HG03378 (cell line): Measurements from ENCODE around the gene FBH1.
"Not testable (repeated sequence)": the region's sequence is repeated elsewhere in the genome, so short reads cannot be mapped to it uniquely, and the experiment has no call there.

Source experiments
- ATAC-seq: cut with Tn5 transposase; IDR thresholded peaks from one replicate; pipeline ENCODE4 v1.9.1; 2021; ENCODE audit warnings: mild to moderate bottlenecking, moderate library complexity; ENCODE audit not compliant: unreplicated experiment

The FBH1 gene

DNA sequence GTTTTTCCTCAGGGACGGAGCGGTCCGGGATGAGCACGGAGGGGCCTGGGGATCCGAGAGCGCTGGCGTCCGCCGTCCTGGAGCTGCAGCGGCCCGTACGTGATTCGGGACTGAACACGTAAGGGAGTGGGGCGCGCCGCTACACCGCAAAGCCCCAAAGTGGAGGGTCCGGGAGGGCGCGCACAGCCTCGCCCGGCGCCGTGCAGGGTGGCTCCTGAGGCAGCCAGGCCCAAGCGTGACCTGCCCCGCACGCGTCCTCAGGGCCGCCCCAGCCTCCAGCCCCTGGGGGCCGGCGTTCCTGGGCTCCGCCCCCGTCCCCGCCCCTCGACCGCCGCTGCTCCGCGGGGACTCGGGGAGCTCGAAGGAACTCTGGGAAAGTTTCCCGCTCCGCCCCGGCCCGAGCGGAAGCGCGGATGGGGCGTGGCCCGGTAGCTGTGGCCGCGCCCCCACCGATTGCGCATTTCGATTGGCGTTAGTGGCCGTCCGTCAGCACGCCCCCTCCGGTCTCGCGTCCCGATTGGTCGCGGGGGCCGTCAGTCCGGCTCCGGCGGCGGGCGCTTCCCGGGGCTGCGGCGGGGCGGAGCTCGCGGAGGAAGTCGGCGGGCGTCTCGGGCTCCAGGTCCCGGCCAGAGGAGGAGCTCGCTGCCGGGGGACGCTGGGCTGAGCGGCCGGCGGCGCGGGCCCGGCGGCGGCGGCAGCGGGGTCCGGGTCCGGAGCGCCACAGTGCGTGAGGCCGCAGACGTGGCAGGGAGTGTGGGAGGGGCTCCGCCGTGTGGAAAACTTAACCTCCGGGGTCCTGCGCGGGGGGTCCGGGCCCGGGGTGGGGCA, at the start of gene FBH1, which contains the start of gene ANKRD16:
FBH1 (plus strand) TSS at position 620 of the 828 bp plus-strand sequence; CDS start at position 723, 103 bp downstream.
ANKRD16 (minus strand) TSS at position 270 of the 828 bp plus-strand sequence. CDS start 539 bp downstream, outside the sequence.
- peak; percentile 84 for ATAC-seq

DNA sequence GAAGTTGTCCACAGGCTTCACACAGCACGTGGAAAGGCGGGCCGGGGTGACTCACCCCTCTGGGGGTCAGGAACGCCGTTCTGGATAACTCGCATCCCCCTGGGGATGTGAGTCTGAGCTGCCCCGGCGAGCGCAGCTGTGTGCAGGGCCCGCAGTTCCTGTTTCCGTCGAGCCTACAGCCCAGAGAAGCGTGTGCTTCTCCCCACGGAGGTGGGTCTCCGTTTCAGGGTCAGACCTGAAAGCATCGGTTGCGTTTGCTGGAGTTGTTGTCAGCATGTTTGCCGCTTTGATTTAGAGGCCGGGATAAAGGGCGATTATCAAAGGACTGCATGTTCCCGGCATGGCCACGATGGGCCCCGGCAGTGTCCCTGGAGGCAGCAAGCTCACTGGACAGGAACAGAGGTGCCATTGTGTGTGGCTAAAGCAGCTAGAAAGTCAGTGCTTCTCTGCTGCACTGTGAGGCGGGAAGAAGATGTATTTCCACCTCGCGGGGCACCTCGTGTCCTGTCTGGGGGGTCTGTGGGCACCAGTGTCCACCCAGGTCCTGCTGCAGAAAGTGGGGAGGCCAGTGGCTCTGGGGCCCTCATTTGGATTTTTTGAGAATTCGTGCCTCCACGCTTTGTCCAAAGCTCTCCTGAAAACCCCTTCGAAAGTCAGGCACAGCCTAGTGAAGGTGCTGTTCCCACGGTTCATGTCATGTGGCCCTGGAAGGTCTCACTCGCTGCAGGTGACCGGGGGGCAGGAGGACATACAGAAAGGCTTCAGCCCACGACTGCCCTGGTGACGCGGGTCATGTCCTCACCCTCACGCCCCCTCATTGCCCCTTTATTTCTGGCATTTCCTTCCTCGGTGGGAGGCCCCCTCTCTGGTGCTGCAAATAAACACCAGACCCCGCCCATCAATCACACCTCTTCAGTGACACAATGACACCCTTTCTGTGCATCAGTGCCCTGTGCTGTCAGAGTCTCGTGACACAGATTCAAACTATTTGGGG, 49.4 kb upstream of the FBH1 start:
- peak; percentile 70 for ATAC-seq

DNA sequence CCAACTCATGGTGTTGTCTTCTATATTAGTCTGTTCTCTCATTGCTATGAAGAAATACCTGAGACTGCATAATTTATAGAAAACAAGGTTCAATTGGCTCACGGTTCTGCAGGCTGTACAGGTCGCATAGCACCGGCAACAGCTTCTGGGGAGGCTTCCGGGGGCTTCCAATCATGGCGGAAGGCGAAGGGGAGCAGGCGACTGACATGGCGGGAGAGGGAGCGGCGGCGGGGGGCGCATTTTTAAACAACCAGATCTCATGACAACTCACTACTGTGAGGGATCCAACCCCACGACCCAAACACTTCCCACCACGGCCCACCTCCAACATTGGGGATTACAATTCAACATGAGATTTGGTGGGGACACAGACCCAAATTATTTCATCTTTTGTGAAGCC, 48.1 kb upstream of the FBH1 start:
- ATAC-seq = no peak

DNA sequence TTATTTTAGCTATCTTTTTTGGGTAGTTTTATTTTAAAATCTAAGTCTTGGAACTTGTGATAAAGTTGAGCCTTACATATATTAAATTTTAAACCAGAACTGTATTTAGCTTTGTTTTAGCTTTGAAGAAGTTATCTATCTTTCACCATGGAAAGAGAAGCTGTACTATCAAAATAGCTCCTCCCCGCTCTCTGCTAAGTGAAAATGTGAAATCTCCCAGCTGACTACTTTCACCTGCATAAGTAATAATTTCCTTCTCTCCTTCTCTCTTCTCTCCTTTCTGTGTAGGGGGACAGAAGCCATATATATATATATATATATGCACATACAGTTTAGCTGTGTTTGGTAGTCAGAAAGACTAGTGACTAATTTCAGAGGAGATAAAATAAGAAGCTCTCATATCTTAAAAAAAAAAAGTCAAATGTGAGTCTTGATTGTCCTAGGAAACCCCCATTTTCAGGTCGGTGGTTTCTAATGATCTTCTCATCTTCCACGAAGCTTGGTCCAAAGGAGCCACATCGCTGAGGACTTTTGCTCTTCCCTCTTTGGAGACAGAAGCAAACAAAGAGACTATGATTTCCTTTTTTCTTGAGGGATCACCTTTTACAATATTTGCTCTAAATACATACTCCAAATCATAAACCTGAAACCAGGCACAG, 46.2 kb upstream of the FBH1 start:
- ATAC-seq = no peak

DNA sequence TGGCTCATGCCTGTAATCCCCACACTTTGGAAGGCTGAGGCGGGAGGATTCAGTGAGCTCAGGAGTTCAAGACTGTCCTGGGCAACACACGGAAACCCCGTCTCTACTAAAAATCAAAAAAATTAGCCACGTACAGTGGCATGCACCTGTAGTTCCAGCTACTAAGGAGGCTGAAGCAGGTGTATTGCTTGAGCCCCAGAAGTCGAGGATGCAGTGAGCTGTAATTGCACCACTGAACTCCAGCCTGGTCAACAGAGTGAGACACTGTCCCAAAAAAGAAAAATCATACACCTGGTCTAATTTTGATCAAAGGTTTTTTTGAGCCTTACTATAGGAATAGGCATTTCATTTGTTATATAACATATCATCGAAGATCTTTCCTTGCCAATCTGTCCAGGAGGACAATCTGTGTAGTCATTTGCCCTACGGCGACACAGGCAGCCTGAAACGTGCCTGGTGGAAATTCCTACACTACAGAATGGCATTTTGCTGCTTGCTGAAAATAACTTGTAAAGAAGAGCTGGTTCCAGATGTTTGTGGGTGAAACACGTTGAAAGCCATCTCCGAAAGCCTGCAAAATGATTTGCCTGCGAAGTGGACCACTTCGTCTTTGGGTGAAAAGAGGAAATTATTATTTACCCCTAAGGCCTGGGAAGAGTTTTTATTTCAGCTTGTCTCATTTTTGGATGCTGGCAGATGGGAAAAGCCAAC, 45.5 kb upstream of the FBH1 start:
- ATAC-seq = no peak

DNA sequence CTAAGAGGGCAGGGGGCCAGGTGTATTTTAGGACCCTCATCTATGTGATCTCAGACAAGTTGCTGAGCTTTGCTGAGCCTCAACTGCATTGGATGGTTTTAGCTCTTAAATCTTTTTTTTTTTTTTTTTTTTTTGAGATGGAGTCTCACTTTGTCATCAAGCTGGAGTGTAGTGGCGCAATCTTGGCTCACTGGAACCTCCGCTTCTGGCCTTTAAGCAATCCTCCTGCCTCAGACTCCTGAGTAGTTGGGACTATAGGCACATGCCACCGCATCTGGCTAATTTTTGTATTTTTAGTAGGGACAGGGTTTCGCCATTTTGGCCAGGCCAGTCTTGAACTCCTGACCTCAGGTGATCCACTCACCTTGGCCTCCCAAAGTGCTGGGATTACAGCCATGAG, 43.4 kb upstream of the FBH1 start:
- not testable (repeated sequence) for ATAC-seq

DNA sequence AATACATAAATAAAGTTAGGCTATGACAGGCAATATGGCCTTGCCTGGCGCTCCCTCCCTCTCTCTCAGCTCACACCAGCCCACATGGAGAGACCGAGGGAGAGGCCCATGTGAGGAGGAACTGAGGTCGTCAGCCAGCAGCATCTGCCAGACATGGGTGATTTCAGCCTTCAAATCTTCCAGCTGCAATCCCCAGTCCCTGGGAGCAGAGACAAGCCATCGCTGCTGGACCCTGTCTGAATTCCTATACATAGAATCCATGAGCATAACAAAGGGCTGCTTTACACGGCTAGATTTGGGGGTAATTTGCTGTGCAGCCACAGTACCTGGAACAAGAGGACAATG, 35.9 kb upstream of the FBH1 start:
- no peak for ATAC-seq

DNA sequence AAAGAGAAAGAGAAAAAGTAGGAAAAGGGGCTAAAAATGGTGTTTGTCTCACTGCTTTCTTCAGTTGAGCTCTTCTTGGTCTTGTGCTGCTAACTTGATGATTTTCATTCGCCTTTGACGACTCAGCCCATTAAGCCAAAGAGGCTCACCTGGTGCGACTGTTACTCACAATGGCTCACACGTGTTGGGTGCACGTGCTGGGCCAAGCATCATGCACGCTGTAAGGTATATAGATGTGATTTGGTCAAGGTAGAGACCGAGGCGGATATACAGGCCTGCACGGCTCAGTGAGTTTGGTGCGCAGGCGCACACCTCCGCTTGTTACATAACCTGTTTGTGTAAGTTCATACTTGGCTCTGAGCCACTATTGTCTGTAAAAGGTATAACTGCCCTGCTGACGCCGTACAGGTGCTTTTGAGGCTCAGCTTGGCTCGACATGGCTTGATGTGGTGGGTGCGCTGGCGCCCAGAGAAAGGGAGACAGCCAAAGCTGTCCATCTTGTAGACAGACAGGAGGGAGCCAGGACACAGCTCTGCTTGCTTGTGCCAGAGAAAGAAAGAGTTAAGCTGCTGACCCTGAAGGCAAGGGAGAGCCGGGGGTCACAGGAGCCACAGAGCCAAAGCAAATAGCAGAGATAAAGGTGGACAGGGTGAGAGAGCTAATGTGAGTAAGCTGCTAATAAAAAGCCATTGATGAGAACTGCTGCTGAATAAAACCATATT, 33.9 kb upstream of the FBH1 start:
- no peak for ATAC-seq

DNA sequence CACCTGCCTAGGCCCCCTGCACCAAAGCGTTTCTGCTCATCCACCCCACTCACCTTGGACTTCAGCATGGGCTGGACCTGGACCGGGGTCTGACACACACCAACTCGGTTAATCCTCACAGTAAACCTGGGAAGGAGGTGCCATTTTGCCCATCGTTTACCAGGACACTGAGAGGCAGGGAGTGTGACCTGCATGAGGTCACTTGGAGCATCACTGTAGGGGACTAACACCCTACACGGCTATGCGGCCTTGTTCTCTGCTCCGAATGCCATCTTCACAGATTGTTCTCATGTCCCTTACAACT, 33.4 kb upstream of the FBH1 start:
- ATAC-seq = no peak

DNA sequence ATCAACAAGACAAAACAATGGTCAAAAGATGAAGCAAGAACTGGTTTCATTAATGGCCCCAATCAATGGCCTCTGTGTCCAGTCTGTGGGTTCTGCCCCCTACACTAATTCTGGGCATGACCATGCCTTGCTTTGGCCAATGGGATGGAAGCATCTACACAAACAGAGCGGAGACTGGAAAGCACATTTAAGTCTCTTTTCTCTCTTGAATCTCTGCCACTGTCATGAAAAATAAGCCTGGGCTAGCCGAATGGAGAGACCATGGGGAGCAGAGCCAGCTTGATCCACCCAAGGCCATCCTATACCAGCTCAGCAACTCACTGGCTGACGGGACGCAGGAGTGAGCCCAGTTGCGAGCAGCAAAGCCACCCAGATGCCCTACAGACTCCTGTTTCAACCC, 31.2 kb upstream of the FBH1 start:
- no peak for ATAC-seq

DNA sequence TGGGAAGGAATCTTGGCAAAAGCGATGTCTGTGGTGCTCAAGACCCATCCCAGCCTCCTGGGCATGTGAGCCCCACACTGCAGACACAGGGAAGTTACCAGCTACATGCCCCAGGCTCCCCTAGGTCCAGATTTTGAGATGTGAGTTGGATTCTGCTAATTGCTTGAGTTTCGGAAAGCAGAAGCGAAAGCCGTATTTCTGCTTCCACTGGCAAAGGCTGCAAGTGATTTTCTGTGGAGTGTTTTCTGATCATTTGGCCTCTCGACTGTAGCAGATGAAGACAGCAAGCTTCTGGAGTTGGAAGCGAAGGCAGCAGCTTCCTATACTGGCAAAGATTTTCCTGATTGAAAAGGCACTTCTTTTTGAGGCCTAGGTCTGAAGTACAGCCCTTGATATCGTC, 30.0 kb upstream of the FBH1 start:
- no peak for ATAC-seq

DNA sequence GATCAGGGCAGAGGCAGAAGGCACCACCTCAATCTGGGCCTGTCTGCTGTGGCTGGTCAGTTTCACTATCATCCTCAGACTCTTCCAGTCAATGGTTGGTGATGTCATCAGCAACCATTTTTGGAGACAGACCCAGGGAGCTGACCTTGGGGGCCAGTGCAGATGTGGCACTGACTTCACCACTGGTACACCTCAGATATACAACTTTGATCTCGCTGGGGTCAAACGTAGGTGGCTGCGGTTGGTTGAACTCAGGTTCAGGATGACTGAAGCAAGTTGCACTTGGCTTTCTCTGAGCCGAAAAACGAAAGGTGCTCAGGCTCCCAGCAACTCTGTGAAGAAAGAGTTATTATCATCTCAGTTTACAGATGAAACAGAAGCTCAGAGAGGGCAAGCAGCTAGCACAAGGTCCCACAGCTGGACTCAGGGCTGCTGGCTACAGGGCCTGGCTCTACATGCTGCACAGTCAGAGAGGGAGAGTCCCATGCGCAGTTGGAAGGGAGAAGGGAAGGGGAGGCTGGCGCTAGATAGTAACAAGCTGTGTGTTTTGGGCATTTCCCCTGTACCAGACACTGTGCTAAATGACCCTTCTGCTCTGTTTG, 27.6 kb upstream of the FBH1 start:
- peak; percentile 97 for ATAC-seq

DNA sequence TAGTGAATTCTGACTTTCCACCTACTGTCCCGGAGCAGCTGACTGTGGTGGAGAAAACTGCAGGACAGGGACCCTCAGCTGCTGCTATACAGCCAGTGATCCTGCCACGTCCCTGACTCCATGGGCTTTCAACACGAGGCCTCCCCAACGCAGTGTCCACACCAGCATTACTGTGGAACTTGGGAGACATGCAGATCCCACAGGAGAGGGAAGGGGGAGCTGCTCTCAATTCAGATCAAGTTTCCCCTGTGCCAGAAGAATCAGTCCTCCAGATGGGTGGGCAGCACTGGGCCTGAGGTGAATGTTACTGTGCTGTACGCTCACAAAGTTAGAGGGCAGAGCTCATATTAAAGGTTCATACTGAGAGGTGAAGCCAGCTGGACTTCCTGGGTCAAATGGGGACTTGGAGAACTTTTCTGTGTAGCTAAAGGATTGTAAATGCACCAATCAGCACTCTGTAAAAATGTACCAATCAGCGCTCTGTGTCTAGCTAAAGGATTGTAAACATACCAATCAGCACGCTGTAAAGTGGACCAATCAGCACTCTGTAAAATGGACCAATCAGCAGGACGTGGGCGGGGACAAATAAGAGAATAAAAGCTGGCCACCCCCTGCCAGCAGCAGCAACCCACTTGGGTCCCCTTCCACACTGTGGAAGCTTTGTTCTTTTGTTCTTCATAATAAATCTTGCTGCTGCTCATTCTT, 26.9 kb upstream of the FBH1 start:
- ATAC-seq = not testable (repeated sequence)

DNA sequence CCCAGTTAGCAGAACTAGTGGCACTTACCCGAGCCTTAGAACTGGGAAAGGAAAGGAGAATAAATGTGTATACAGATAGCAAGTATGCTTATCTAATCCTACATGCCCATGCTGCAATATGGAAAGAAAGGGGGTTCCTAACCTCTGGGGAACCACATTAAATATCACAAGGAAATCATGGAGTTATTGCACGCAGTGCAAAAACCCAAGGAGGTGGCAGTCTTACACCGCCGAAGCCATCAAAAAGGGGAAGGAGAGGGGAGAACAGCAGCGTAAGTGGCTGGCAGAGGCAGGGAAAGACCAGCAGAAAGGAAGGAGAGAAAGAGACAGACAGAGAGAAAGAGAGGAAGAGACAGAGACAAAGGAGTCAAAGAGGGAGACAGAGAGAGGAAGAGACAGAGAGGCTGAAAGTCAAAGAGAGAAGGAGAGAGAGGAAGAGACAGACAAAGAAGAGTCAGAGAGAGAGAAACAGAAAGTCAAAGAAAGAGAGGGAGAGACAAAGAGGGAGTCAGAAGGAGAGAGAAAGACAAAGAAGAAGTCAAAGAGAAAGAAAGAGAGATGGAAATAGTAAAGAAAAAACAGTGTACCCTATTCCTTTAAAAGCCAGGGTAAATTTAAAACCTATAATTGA, 23.5 kb upstream of the FBH1 start:
- not testable (repeated sequence) for ATAC-seq

DNA sequence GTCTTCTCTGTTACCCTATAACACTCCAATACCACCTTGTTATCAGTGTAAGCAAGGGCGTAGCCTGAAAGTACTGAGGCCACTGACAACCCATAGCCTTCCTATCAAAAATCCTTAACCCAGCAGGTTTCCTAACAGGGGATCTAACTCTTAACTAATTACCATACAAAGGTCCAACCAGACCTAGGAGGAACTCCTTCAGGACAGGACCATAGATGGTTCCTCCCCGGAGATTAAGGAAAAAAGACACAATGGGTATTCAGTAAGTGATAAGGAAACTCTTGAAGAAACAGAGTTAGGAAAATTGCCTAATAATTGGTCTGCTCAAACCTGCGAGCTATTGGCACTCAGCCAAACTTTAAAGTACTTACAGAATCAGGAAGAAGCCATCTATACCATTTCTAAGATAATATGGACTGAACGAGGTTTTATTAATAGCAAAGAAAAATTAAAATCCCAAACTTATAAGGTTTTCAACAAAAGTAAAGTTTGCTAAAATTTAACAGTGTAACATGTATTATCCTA, 22.9 kb upstream of the FBH1 start:
- not testable (repeated sequence) for ATAC-seq

DNA sequence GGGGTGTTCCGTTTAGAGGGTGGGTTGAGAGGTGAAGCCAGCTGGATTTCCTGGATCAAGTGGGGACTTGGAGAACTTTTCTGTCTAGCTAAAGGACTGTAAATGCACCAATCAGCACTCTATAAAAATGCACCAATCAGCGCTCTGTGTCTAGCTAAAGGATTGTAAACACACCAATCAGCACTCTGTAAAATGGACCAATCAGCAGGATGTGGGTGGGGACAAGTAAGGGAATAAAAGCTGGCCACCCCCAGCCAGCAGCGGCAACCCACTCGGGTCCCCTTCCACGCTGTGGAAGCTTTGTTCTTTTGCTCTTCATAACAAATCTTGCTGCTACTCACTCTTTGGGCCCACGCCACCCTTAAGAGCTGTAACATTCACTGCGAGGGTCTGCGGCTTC, 21.7 kb upstream of the FBH1 start:
- ATAC-seq = not testable (repeated sequence)

DNA sequence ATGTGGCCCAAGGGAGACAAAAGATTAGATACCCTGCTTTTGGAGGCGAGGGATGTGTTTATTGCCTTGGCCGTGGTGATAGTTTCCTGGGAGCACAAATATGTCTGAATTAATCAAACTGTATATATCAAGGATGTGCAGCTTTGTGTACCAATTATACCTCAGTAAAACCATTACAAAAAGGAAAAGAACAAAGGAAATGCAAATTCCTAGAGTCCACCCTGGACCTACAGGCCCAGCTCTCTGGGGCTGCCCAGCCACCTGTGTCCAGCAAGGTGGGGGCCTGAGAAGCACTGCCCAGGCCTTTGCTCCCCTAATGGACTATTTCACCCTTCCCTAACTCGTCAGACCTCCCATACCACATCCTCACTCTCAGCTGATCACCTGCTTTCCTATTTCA, 20.9 kb upstream of the FBH1 start:
- ATAC-seq = no peak

DNA sequence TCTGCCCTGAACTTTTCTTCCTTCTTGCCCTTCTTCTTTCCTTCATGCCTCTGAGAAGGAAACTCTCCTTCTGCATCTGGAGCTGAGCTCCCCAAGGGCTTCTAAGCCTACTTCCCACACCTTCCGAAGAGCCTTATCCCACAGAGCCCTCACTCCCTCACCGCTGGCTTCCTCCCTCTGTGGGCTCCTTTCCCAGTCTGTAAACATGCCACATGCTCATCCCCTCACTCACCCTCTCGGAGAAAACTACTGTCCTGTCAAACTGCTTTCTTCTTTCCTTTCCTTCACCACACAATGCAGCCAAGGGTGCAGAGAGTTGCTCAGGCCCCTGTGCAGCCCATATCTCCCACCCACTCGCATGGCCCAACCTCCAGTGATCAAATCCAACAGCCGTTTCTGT, 18.4 kb upstream of the FBH1 start:
- ATAC-seq = no peak
